HepG2 (cell line): Measurements from ENCODE around the gene LRRC3. TPM values are rescaled to one million over a fixed set of nuclear protein-coding genes. Genes with fewer than 3 reads are reported as not detected.

Experiments
- CENPX ChIP-seq: sonication (generic); formaldehyde crosslinking; IDR thresholded peaks from 2 replicates; pipeline ENCODE4 v1.9.0; 2021; ENCODE audit warnings: mild to moderate bottlenecking, missing genetic modification reagents, moderate library complexity
- DNMT1 ChIP-seq: sonication (generic); formaldehyde crosslinking; IDR thresholded peaks from 2 replicates; pipeline ENCODE4 v1.5.1; 2020; ENCODE audit warnings: mild to moderate bottlenecking, missing genetic modification reagents
- GTF3A ChIP-seq: sonication (generic); formaldehyde crosslinking; conservative IDR thresholded peaks from 2 replicates; pipeline ENCODE4 v1.4.0; 2020; ENCODE audit warnings: mild to moderate bottlenecking, missing genetic modification reagents
- HES4 ChIP-seq: sonication (generic); formaldehyde crosslinking; IDR thresholded peaks from 2 replicates; pipeline ENCODE4 v1.9.0; 2021; ENCODE audit warnings: mild to moderate bottlenecking, missing genetic modification reagents, borderline replicate concordance
- KDM1A ChIP-seq: IDR thresholded peaks from 2 replicates; pipeline ENCODE4 v1.6.1; 2016; ENCODE audit warnings: missing compliant biosample characterization
- NFKBIZ ChIP-seq: IDR thresholded peaks from 2 replicates; pipeline ENCODE4 v1.6.1; 2018; ENCODE audit warnings: missing genetic modification reagents, missing compliant biosample characterization
- NRL ChIP-seq: sonication (generic); formaldehyde crosslinking; IDR thresholded peaks from 2 replicates; pipeline ENCODE4 v1.5.0; 2020; ENCODE audit warnings: missing genetic modification reagents, mild to moderate bottlenecking, moderate library complexity, borderline replicate concordance
- POLR2A ChIP-seq, 2 experiments: IDR thresholded peaks; 2 replicates each; pipeline ENCODE4 v1.6.1; 2011; ENCODE audit warnings: low read depth in 2 of 2, low read length in 2 of 2, mild to moderate bottlenecking in 1 of 2, moderate library complexity in 1 of 2; ENCODE audit not compliant: insufficient read depth in 1 of 2
- SOX6 ChIP-seq, 2 experiments: fragments of 450-650 bp in 1 of 2; sonication (generic) in 1 of 2; formaldehyde crosslinking in 1 of 2; IDR thresholded peaks; 2 replicates each; pipeline versions ENCODE4 v1.4.0 to v1.6.1; 2017 to 2020; ENCODE audit warnings: antibody characterized with exemption in 1 of 2, mild to moderate bottlenecking in 1 of 2, missing genetic modification reagents in 1 of 2
- TEAD3 ChIP-seq: optimal IDR thresholded peaks from 2 replicates; pipeline ENCODE3; 2016; ENCODE audit warnings: borderline replicate concordance
- THAP9 ChIP-seq: sonication (generic); formaldehyde crosslinking; IDR thresholded peaks from 2 replicates; pipeline ENCODE4; 2020; ENCODE audit warnings: missing genetic modification reagents, mild to moderate bottlenecking, borderline replicate concordance
- ZBTB38 ChIP-seq: sonication (generic); formaldehyde crosslinking; IDR thresholded peaks from 2 replicates; pipeline ENCODE4 v1.5.1; 2020; ENCODE audit warnings: mild to moderate bottlenecking, missing genetic modification reagents
- ZBTB8A ChIP-seq: sonication (generic); formaldehyde crosslinking; IDR thresholded peaks from 2 replicates; pipeline ENCODE4 v1.4.0; 2020; ENCODE audit warnings: mild to moderate bottlenecking, low read depth, missing genetic modification reagents, borderline replicate concordance
- ZNF768 ChIP-seq: sonication (generic); formaldehyde crosslinking; IDR thresholded peaks from 2 replicates; pipeline ENCODE4 v1.4.0; 2020; ENCODE audit warnings: missing genetic modification reagents
- ZNF780A ChIP-seq: sonication (generic); formaldehyde crosslinking; IDR thresholded peaks from 2 replicates; pipeline ENCODE4 v1.8.0; 2022; ENCODE audit warnings: mild to moderate bottlenecking, missing genetic modification reagents, moderate library complexity
- ZNF83 ChIP-seq: sonication (generic); formaldehyde crosslinking; IDR thresholded peaks from 2 replicates; pipeline ENCODE4 v1.4.0; 2020; ENCODE audit warnings: missing genetic modification reagents, mild to moderate bottlenecking, borderline replicate concordance
- polyA plus RNA-seq, 8 experiments: library from polyadenylated mRNA; depleted of rRNA in 3 of 8; stranded (reverse) in 7 of 8; unstranded in 1 of 8; fragments of >200 nt; fragmentation: Illumina TruSeq in 4 of 8; extraction: Trizol in 4 of 8; gene quantifications; 2 replicates each; pipeline versions ENCODE4 v1.2.1 to v1.2.3, GENCODE V29; 2011 to 2016; ENCODE audit warnings: low read depth in 4 of 8, missing spikeins in 1 of 8, mixed read lengths in 1 of 8; ENCODE audit not compliant: insufficient read depth in 1 of 8
- total RNA-seq, 5 experiments: library from RNA; depleted of rRNA; stranded (reverse); fragments of >200 nt; fragmentation: Illumina TruSeq; extraction: Trizol; gene quantifications; 2 replicates each; pipeline ENCODE4 v1.2.3, GENCODE V29; 2016; ENCODE audit warnings: low read depth in 1 of 5
- TF ChIP-seq, protein P1 (sequence below): sonication (generic); formaldehyde crosslinking; IDR thresholded peaks from 2 replicates; pipeline ENCODE4 v1.5.1; 2020; ENCODE audit warnings: mild to moderate bottlenecking, missing genetic modification reagents, borderline replicate concordance
- TF ChIP-seq, protein P2 (sequence below): sonication (generic); formaldehyde crosslinking; IDR thresholded peaks from 2 replicates; pipeline ENCODE4 v1.4.0; 2020; ENCODE audit warnings: mild to moderate bottlenecking, missing genetic modification reagents

LRRC3 gene
- total and polyA plus RNA-seq, 2 of the 13 experiments (the other 11 are each of a cell fraction or from before 2014, with no cell fraction given) = 4.8 to 16.5 TPM

DNA sequence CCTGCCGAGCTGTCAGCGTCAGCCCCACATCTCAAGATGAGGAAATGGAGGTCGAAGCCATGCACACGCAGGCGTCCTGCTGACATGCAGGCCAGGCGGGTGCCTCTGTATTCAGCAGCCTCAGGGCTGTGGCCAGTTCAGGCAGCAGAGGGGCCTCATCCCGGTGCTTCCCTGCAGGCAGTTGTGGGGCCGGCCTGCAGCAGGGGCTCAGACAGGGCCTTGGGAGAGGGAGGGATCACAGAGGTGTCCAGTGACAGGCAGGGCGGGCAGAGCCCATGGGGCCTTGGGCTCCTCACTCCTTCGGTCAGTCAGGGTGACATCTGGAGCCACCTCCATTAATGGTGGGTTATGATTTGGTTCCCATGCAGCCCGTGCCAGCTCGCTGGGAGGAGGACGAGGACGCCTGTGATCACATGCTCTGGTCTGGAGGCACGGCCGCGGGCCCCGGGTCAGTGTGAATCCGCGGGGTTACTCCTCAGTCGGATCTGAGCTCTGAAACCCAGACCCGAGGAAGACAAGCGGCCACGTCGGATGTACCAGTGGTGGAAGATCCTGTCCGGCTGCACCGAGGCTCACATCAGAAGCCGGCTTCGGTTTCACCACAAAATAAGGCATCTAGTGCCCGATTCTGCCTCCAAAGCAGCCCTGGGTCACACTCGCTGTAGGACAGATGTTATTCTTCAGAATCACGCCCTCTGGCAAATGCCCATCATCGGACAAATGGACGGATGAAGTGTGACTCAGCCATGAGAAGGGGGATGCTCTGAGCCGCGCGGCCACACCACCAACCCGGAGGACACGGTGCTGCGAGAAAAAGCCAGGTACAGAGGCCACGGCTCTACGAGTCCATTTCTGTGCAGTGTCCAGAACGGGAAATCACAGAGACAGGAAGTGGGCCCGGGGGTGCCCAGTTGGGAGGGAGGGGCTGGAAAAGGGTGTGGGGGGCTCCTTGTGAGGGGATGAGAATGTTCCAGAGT is 51.3 kb downstream of the LRRC3 start (continued):
- no peak for TF ChIP-seq ZNF83
- TF ChIP-seq POLR2A (IDR thresholded peaks at IDR 0.05; ENCODE audit: insufficient read depth in 1 of 2, low read depth in 2 of 2, low read length in 2 of 2) = peak in 1 of 2 experiments; percentile 56; a peak in 2 of 4 replicates
- no peak for TF ChIP-seq DNMT1 (CRISPR knock-in tag)
- no peak for TF ChIP-seq ZBTB38
- TF ChIP-seq CENPX (CRISPR knock-in tag) = no peak
- TF ChIP-seq TEAD3 (CRISPR knock-in tag) = no peak
- TF ChIP-seq ZNF768 (CRISPR knock-in tag) = no peak; the same call in 1 of the 2 replicates
- TF ChIP-seq, protein P1, sequence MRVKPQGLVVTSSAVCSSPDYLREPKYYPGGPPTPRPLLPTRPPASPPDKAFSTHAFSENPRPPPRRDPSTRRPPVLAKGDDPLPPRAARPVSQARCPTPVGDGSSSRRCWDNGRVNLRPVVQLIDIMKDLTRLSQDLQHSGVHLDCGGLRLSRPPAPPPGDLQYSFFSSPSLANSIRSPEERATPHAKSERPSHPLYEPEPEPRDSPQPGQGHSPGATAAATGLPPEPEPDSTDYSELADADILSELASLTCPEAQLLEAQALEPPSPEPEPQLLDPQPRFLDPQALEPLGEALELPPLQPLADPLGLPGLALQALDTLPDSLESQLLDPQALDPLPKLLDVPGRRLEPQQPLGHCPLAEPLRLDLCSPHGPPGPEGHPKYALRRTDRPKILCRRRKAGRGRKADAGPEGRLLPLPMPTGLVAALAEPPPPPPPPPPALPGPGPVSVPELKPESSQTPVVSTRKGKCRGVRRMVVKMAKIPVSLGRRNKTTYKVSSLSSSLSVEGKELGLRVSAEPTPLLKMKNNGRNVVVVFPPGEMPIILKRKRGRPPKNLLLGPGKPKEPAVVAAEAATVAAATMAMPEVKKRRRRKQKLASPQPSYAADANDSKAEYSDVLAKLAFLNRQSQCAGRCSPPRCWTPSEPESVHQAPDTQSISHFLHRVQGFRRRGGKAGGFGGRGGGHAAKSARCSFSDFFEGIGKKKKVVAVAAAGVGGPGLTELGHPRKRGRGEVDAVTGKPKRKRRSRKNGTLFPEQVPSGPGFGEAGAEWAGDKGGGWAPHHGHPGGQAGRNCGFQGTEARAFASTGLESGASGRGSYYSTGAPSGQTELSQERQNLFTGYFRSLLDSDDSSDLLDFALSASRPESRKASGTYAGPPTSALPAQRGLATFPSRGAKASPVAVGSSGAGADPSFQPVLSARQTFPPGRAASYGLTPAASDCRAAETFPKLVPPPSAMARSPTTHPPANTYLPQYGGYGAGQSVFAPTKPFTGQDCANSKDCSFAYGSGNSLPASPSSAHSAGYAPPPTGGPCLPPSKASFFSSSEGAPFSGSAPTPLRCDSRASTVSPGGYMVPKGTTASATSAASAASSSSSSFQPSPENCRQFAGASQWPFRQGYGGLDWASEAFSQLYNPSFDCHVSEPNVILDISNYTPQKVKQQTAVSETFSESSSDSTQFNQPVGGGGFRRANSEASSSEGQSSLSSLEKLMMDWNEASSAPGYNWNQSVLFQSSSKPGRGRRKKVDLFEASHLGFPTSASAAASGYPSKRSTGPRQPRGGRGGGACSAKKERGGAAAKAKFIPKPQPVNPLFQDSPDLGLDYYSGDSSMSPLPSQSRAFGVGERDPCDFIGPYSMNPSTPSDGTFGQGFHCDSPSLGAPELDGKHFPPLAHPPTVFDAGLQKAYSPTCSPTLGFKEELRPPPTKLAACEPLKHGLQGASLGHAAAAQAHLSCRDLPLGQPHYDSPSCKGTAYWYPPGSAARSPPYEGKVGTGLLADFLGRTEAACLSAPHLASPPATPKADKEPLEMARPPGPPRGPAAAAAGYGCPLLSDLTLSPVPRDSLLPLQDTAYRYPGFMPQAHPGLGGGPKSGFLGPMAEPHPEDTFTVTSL = no peak
- TF ChIP-seq NRL (CRISPR knock-in tag) = peak; percentile 68
- TF ChIP-seq ZBTB8A (CRISPR knock-in tag) = no peak
- no peak for TF ChIP-seq SOX6 (IDR thresholded peaks at IDR 0.05)
- peak; percentile 14; the same call in 1 of the 2 replicates for TF ChIP-seq SOX6 (CRISPR knock-in tag; IDR thresholded peaks at IDR 0.05)
- TF ChIP-seq GTF3A = no peak
- no peak for TF ChIP-seq NFKBIZ (CRISPR knock-in tag)
- peak; percentile 71 for TF ChIP-seq THAP9 (CRISPR knock-in tag)
- no peak for TF ChIP-seq ZNF780A (CRISPR knock-in tag)
- no peak for TF ChIP-seq KDM1A (CRISPR knock-in tag)
- TF ChIP-seq, protein P2, sequence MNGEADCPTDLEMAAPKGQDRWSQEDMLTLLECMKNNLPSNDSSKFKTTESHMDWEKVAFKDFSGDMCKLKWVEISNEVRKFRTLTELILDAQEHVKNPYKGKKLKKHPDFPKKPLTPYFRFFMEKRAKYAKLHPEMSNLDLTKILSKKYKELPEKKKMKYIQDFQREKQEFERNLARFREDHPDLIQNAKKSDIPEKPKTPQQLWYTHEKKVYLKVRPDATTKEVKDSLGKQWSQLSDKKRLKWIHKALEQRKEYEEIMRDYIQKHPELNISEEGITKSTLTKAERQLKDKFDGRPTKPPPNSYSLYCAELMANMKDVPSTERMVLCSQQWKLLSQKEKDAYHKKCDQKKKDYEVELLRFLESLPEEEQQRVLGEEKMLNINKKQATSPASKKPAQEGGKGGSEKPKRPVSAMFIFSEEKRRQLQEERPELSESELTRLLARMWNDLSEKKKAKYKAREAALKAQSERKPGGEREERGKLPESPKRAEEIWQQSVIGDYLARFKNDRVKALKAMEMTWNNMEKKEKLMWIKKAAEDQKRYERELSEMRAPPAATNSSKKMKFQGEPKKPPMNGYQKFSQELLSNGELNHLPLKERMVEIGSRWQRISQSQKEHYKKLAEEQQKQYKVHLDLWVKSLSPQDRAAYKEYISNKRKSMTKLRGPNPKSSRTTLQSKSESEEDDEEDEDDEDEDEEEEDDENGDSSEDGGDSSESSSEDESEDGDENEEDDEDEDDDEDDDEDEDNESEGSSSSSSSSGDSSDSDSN (CRISPR knock-in tag) = peak; percentile 55; the same call in 1 of the 2 replicates
- no peak; the same call in 1 of the 2 replicates for TF ChIP-seq HES4 (CRISPR knock-in tag)
